Measurements from ENCODE around the gene MAD1L1.

- TF ChIP-seq POLR2A (IDR thresholded peaks at IDR 0.05; ENCODE audit: low read depth, low read length) (no peak), CTCF (IDR thresholded peaks at IDR 0.05; ENCODE audit: extremely low read depth in 1 of 2, insufficient read depth in 1 of 2, low read depth in 1 of 2, low read length in 2 of 2) (no peak), EZH2 (IDR thresholded peaks at IDR 0.05; ENCODE audit: borderline replicate concordance, low read depth, low read length, severe bottlenecking) (no peak), POLR2AphosphoS5 (IDR thresholded peaks at IDR 0.05; ENCODE audit: insufficient read depth, low read depth, low read length) (no peak), MYC (IDR thresholded peaks at IDR 0.05; ENCODE audit: low read depth, low read length) (no peak), GATA2 (IDR thresholded peaks at IDR 0.05; ENCODE audit: insufficient read depth, insufficient read length, low read depth, low read length) (no peak), MAX (IDR thresholded peaks at IDR 0.05; ENCODE audit: insufficient read depth, insufficient read length) (no peak)
These were observed 275.1 kb downstream of the MAD1L1 start for GRCh38 chr7:1957471-1958225.
